Thyroid gland (tissue), 4 donors: ENCODE results near the gene ARMC9.

Experiments
- POLR2A ChIP-seq, 2 donors: fragments of 450-650 bp; IDR thresholded peaks; one replicate each; pipeline ENCODE4 v1.6.1; 2017; ENCODE audit warnings: antibody characterized with exemption in 2 of 2, mild to moderate bottlenecking in 2 of 2, moderate library complexity in 1 of 2
- TF ChIP-seq, protein P1 (sequence below), 6 experiments: fragments of 200-600 bp in 3 of 6; fragments of 450-650 bp in 3 of 6; sonication (generic) in 3 of 6; IDR thresholded peaks; one replicate each; pipeline ENCODE4 v1.5.1; 2016 to 2019; ENCODE audit warnings: antibody characterized with exemption in 6 of 6, mild to moderate bottlenecking in 2 of 6, inconsistent platforms in 1 of 6, moderate library complexity in 1 of 6

DNA sequence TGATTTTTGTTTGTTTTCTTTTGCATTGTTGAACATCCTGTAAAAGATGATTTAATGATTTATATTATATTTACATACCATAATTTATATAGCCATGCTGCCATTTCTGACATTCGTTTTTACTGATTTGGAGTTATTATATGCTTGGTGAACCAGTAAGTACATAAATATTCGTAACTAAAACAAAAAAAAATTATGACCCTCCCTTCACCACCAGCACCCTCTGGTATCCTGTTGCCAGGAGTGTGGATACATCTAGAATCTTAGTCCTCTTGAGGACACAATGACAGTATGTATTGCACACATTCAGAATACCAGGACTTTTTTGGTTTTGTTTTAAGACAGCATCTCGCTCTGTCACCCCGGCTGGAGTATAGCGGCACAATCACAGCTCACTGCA is 153.2 kb downstream of the ARMC9 start:
- TF ChIP-seq, protein P1, sequence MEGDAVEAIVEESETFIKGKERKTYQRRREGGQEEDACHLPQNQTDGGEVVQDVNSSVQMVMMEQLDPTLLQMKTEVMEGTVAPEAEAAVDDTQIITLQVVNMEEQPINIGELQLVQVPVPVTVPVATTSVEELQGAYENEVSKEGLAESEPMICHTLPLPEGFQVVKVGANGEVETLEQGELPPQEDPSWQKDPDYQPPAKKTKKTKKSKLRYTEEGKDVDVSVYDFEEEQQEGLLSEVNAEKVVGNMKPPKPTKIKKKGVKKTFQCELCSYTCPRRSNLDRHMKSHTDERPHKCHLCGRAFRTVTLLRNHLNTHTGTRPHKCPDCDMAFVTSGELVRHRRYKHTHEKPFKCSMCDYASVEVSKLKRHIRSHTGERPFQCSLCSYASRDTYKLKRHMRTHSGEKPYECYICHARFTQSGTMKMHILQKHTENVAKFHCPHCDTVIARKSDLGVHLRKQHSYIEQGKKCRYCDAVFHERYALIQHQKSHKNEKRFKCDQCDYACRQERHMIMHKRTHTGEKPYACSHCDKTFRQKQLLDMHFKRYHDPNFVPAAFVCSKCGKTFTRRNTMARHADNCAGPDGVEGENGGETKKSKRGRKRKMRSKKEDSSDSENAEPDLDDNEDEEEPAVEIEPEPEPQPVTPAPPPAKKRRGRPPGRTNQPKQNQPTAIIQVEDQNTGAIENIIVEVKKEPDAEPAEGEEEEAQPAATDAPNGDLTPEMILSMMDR (IDR thresholded peaks at IDR 0.05): no peak
- no peak for TF ChIP-seq POLR2A (IDR thresholded peaks at IDR 0.05)
